ENCODE results near the gene KCND3.

- no peak for TF ChIP-seq CTCF (conservative IDR thresholded peaks at IDR 0.05; ENCODE audit: low read length)
- TF ChIP-seq EZH2phosphoT487 (IDR thresholded peaks at IDR 0.05; ENCODE audit: borderline replicate concordance), result no peak
Measured at GRCh38 chr1:111878091-111878490, 111.4 kb downstream of the KCND3 start.
